Astrocyte of the spinal cord (primary cell): ENCODE data around the gene RBMS3.

Source experiments
- DNase-seq: peaks from one replicate; pipeline ENCODE4 v3.0.0; 2011; ENCODE audit warnings: low read depth, low spot score
- H3K4me3 ChIP-seq: 2 replicates; pipeline ENCODE4 v1.5.1; 2011; ENCODE audit warnings: low read depth, mild to moderate bottlenecking, low read length, moderate library complexity
- CTCF ChIP-seq: IDR thresholded peaks from 2 replicates; pipeline ENCODE4 v1.5.1; 2012; ENCODE audit warnings: low read depth, mild to moderate bottlenecking, low read length, inconsistent platforms
- in situ Hi-C: cut with HindIII; loops from 2 replicates; pipeline ENCODE4 v1.10.0; 2017; ENCODE audit warnings: low sequenced_read_pairs

The RBMS3 gene

DNA sequence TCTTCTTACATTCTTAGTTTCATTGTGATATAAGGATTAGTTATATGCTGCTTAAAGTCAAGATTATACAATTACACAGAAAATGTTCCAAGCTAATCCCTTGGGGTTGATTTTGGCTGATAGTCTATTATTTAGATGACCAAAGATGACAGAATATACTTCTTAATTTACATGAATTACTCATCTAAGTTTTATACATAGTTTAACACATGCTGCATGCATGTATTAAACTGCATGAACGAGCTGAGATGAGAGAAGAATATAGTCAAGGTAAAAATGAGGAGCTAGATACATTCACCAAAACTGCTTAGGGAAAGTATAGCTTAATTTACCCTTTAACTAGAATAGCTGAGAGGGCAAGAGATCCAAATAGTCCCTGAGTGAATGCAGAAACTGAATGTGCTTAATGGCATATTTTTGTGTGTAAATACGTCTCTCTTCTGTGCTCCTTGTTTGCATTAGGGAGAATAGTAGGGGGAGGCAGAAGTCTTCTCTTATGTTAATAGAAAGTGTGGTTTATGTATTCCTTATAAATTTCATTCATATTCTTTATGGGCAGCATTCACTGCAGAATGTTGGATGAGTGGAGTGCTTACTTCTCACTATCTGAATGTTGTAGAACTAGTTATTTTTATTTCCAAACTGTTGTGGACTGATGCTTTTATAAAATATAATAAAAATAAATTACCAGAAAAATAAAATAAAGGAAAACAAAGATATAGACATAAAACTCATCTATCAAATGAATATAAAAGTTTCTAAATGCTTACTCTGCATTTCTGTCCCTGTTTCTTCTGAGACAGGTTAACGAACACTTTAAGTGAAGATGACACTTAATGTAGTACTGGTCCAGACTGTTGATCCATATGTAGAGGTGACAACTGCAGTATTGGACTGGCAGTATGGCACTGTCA lies 327.8 kb downstream of the RBMS3 start:
- no peak overlapping the region for H3K4me3 ChIP-seq
- no peak for DNase-seq
- in situ Hi-C loops = no loop called here
- TF ChIP-seq CTCF = no peak

GRCh38 chr3:29609328-29609811 lies 328.5 kb downstream of the RBMS3 start:
- in situ Hi-C loops = no loop called here
- TF ChIP-seq CTCF = no peak
- no peak for DNase-seq
- H3K4me3 ChIP-seq = no peak overlapping the region

GRCh38 chr3:29610781-29611180 lies 329.9 kb downstream of the RBMS3 start:
- TF ChIP-seq CTCF = no peak
- in situ Hi-C loops = no loop called here
- no peak overlapping the region for H3K4me3 ChIP-seq
- DNase-seq = no peak

DNA sequence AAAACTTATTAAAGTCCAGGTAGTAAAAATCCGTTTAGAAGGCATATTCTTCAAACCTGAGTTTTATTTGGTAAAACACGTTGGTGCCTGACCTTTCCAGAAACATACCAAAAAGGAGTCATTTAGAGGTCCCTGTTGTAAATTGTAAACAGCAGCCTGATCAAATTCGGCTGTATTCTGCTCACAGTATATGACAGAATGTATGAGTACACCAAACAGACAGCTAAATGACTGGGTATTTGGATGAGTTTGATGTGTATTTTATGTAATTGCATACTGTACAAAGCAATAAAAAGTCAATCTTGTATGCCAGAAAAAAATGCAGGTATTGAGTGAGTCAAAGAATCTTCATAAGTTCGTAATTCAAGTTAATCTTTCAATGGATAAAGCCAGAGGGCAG lies 330.4 kb downstream of the RBMS3 start:
- DNase-seq = no peak
- H3K4me3 ChIP-seq = no peak overlapping the region
- in situ Hi-C loops = no loop called here
- no peak for TF ChIP-seq CTCF

GRCh38 chr3:29612536-29612935 lies 331.7 kb downstream of the RBMS3 start:
- TF ChIP-seq CTCF = no peak
- no peak for DNase-seq
- in situ Hi-C loops = no loop called here
- no peak overlapping the region for H3K4me3 ChIP-seq

- H3K4me3 ChIP-seq = no peak overlapping the region
- no peak for DNase-seq
- no peak for TF ChIP-seq CTCF
- in situ Hi-C loops = no loop called here
Measured at GRCh38 chr3:29614954-29615353, 334.1 kb downstream of the RBMS3 start.
